Epithelial cell of alveolus of lung (primary cell): ENCODE measurements around the gene HTR6. TPM values are rescaled to one million over a fixed set of nuclear protein-coding genes. Genes with fewer than 3 reads are reported as not detected.

ENCODE experiments used
- total RNA-seq: library from RNA; depleted of rRNA; stranded (reverse); fragments of >200 nt; gene quantifications from 2 replicates; pipeline ENCODE4 v1.2.1, GENCODE V29; 2015

The HTR6 gene
- total RNA-seq, result not detected in 2 replicates

GRCh38 chr1:19664453-19665185 is at the start of gene HTR6:
HTR6 (plus strand) TSS chr1:19664875; CDS start chr1:19665754, 879 bp downstream.

GRCh38 chr1:19643602-19644394 is 20.9 kb upstream of the HTR6 start, which contains the start of gene NBL1:
NBL1 (plus strand) TSS chr1:19644311; CDS start chr1:19655031, 10,720 bp downstream.

Other genes with a start within 250 kb of the HTR6 start
- gene CAPZB, start 179.3 kb upstream of the HTR6 start, total RNA-seq, result 156 and 176 TPM in 2 replicates
- 133 and 153 TPM in 2 replicates for gene NBL1, start 20.6 kb upstream of the HTR6 start, total RNA-seq
- gene TMCO4, start 135.0 kb downstream of the HTR6 start, total RNA-seq, result 5.0 and 7.8 TPM in 2 replicates
- not detected in 2 replicates for gene RNF186, start 150.4 kb downstream of the HTR6 start, total RNA-seq
- 0.78 and 2.2 TPM in 2 replicates for gene OTUD3, start 217.5 kb downstream of the HTR6 start, total RNA-seq